C4-2B (cell line): ENCODE data around the gene ERP44.
"Not testable (repeated sequence)": the region's sequence is repeated elsewhere in the genome, so short reads cannot be mapped to it uniquely, and the experiment has no call there.

Experiments used
- H3K27ac ChIP-seq: fragments of 450-650 bp; 2 replicates; pipeline ENCODE4 v1.5.1; 2017
- ZFX ChIP-seq: fragments of 450-650 bp; IDR thresholded peaks from 2 replicates; pipeline ENCODE4 v1.6.1; 2017
- TF ChIP-seq, protein P1 (sequence below): fragments of 450-650 bp; conservative IDR thresholded peaks from 2 replicates; pipeline ENCODE4 v1.5.1; 2017; ENCODE audit warnings: mild to moderate bottlenecking

ERP44 gene

DNA sequence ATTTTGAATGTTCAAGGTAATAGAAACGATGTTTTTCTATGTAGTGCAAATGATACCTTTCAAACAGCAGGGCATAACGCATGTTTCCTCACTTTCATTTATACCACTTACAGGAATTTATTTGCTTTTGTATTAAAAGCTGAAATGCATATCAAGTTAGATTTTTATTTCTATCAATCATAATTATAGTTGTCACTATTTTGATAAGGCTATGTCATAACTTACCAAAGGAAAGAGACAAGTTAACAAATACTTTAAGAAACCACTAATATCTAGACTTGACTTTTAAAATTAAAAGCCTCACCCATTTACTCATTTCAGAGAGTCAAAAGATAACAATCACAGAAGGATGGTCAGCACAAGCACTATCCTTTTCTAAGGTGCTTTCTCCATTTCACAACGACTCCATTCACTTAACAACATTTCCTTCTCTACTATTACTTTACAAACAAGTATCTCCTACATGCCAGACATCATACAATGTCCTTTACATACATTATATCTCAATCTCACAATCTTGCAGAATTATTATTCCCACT lies 12.6 kb downstream of the ERP44 start:
- no peak overlapping the region for H3K27ac ChIP-seq
- TF ChIP-seq, protein P1, sequence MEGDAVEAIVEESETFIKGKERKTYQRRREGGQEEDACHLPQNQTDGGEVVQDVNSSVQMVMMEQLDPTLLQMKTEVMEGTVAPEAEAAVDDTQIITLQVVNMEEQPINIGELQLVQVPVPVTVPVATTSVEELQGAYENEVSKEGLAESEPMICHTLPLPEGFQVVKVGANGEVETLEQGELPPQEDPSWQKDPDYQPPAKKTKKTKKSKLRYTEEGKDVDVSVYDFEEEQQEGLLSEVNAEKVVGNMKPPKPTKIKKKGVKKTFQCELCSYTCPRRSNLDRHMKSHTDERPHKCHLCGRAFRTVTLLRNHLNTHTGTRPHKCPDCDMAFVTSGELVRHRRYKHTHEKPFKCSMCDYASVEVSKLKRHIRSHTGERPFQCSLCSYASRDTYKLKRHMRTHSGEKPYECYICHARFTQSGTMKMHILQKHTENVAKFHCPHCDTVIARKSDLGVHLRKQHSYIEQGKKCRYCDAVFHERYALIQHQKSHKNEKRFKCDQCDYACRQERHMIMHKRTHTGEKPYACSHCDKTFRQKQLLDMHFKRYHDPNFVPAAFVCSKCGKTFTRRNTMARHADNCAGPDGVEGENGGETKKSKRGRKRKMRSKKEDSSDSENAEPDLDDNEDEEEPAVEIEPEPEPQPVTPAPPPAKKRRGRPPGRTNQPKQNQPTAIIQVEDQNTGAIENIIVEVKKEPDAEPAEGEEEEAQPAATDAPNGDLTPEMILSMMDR = no peak
- TF ChIP-seq ZFX = no peak

DNA sequence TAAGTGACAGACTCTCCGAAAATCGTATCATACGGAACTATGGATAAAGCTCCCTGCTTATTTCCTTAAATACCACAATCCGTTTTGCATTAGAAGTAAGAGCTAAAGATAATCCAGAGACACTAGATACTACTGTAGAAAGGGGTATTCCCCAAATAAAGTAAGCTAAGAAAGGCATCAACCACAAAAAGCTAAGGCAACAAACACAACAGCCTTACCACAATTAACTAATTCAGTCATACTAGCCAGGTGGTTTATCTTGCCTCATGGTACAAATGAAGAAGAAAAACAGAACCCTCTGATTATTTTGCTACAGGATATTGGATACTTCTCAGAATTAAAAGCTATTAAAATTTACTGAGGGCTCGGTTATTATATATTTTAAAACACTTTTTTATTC lies 14.1 kb downstream of the ERP44 start:
- TF ChIP-seq, protein P1 = no peak
- TF ChIP-seq ZFX = no peak
- H3K27ac ChIP-seq = no peak overlapping the region

DNA sequence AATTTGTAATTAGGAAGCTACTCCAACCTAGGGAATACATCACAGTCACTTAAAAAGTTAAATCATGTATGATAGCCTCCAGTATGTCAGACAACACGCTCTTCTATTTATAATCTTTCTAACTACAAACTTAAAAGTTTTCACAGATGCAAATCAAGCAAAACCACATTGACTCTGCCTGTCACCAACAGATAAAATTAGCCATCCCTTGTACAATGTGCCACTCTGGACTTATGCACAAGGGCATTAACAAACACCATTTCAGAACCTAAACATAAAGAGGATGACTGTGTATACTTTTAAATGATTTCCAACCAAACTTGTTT lies 14.7 kb downstream of the ERP44 start:
- no peak for TF ChIP-seq ZFX
- TF ChIP-seq, protein P1 = no peak
- no peak overlapping the region for H3K27ac ChIP-seq

DNA sequence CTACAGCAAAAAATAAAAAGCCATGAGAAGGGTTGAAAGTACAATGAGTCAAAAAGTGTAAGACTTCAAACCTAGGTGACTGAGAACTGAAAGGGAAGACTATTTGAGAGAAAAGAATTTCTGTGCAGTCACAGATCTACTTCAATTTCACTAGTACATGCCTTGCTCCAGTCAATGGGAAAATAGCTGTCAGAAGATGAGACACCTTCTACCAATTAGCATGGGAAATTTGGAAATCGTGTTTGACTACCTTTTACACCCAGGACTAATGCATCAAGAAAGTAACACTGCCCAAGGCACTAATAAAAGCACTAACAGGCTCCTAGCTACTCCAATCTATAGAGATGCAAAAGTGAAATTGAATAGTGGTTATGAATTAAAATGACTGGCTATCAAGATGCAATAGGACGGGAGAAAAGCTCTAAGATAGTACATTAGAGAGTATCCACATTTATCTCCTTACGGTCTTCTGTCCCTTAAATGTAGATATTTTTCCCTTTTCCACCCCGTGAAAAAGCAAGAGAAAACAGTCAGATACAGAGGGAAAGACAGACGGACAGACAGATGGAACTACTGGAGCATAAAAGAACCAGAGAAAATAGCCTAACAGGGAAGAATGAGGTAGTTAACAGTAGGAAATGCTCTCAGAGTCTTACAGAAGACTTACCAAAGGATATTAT lies 15.2 kb downstream of the ERP44 start:
- H3K27ac ChIP-seq = no peak overlapping the region
- TF ChIP-seq, protein P1 = no peak
- TF ChIP-seq ZFX = no peak

DNA sequence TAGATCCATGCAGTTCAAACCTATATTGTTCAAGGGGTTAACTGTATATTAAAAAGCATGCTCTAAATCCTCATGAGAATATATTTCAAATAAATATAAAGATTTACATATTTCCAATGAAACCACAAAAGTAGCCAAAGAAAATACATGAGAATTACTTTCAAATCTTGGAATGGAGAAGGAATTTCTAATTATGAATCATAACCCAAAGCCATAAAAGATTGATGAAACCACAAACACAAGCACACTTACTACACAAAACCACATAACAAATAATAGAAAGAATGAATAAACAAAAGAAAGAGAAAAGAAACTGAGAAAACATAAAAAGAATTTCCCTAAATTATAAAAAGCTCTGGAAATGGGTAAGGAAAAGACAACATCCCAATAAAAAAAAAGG lies 16.0 kb downstream of the ERP44 start:
- H3K27ac ChIP-seq = no peak overlapping the region

DNA sequence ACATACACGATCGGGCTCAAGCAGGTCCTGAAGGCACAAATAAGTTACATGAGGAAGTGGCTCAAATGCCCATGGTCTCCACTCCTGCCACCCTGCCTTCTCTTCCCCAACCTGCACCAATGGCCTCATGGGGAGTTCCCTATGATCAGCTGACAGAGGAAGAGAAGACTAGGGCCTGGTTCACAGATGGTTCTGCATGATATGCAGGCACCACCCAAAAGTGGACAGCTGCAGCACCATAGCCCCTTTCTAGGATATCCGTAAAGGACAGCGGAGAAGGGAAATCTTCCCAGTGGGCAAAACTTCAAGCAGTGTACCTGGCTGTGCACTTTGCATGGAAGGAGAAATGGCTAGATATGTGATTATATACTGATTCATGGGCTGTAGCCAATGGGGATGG lies 22.5 kb downstream of the ERP44 start:
- not testable (repeated sequence) for H3K27ac ChIP-seq

More for the DNA sequence above, 16.0 kb downstream of the ERP44 start:
- no peak for TF ChIP-seq ZFX
- TF ChIP-seq, protein P1 = no peak

DNA sequence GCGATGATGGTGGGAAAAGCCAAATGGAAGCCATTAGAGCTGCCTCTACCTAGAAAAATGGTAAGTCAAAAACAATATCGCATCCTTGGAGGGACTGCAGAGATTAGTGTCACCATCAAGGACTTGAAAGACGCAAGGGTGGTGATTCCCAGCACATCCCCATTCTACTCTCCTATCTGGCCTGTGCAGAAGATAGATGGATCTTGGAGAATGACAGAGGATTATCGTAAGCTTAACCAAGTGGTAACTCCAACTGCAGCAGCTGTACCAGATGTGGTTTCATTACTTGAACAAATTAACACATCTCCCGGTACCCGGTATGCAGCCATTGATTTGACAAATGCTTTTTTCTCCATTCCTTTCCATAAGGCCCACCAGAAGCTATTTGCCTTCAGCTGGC lies 23.8 kb downstream of the ERP44 start:
- no peak for TF ChIP-seq ZFX
- TF ChIP-seq, protein P1 = no peak

DNA sequence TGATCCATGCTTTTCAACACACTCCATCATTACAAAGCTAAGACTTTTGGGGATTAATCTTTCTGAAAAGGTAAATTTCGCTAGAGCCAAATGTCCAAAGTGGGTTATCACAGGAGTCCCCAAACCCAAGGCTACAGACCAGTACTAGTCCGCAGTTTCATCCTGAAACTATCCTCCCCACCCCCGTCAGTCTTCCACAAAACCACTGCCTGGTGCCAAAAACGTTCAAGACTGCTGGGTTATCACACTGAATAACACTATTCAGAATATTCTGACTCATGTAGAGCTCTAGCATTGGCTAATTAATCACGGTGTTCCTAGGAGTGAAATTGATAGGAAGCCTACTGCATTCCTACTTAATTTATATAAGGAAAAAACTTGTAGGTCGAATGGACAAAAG lies 24.7 kb downstream of the ERP44 start:
- H3K27ac ChIP-seq = no peak overlapping the region
- TF ChIP-seq, protein P1 = no peak
- no peak for TF ChIP-seq ZFX

More for the DNA sequence above, 23.8 kb downstream of the ERP44 start:
- H3K27ac ChIP-seq = no peak overlapping the region
